Measurements from ENCODE around the gene NAT9. TPM values are rescaled to one million over a fixed set of nuclear protein-coding genes. Genes with fewer than 3 reads are reported as not detected.

The NAT9 gene
- total and polyA plus RNA-seq, 2 of the 4 experiments (the other 2 are of a cell fraction), result 48.9 to 62.0 TPM

GRCh38 chr17:74745548-74746177 lies 30.5 kb downstream of the NAT9 start:
- H2BK5ac ChIP-seq (ENCODE audit: low read depth, low read length, poor library complexity, severe bottlenecking), result no peak overlapping the region
- no peak for TF ChIP-seq NFE2L2 (IDR thresholded peaks at IDR 0.05; ENCODE audit: low read depth, low read length)
- TF ChIP-seq MXI1 (IDR thresholded peaks at IDR 0.05; ENCODE audit: borderline replicate concordance, low read depth, low read length), result no peak
- TF ChIP-seq USF2 (IDR thresholded peaks at IDR 0.05; ENCODE audit: low read depth, low read length), result no peak
- TF ChIP-seq FOS (IDR thresholded peaks at IDR 0.05; ENCODE audit: low read depth, low read length), result no peak
- H3K4ac ChIP-seq (ENCODE audit: low read depth, low read length), result no peak overlapping the region
- H4K5ac ChIP-seq (ENCODE audit: low read depth, low read length), result no peak overlapping the region
- peaks cover 3% of the 10 kb centered on the region; the same call in 1 of the 2 replicates for H3K9me1 ChIP-seq (ENCODE audit: insufficient read depth, low read length)
- H3K27ac ChIP-seq (ENCODE audit: insufficient read depth, low read length), result no peak overlapping the region
- peaks cover 1% of the 10 kb centered on the region; the same call in 1 of the 2 replicates for H4K20me1 ChIP-seq (ENCODE audit: insufficient read depth, low read length)
- H3K4me2 ChIP-seq (ENCODE audit: low read depth, low read length), result no peak overlapping the region
- H2BK20ac ChIP-seq (ENCODE audit: low read depth, low read length), result no peak overlapping the region
- no peaks in the 10 kb centered on the region for H3K9me3 ChIP-seq (ENCODE audit: control insufficient read depth, insufficient read depth, low read length)
- CTCF ChIA-PET, result interaction anchor here (0.8 to 1.9 kb wide), 8 partner anchors 10 to 128 kb away, joined by 3 to 5 read pairs (median 3); partner anchors contain the start of genes FDXR and NAT9
- no peaks in the 10 kb centered on the region for H3K36me3 ChIP-seq (ENCODE audit: control insufficient read depth, insufficient read depth, low read length)
- DNase-seq (no peak), ATAC-seq (ENCODE audit: low read depth) (no peak)
- H3K23ac ChIP-seq (ENCODE audit: low read depth, low read length), result no peak overlapping the region
- WGBS, 2 experiments (ENCODE audit: extremely low coverage in 2 of 2, insufficient read length in 1 of 2), result no CpG with 5 or more reads among the region's 8 CpGs
- no peak overlapping the region for H2AFZ ChIP-seq (replicated peaks; ENCODE audit: low read length, poor library complexity)
- no peak overlapping the region for H3K18ac ChIP-seq (ENCODE audit: low read depth, low read length)
- no peak overlapping the region for H2BK15ac ChIP-seq (ENCODE audit: low read depth, low read length)
- peaks cover 3 to 7% of the 10 kb centered on the region in 2 experiments; a peak in 1 of 4 replicates for H3K79me1 ChIP-seq (ENCODE audit: low read depth in 1 of 2, low read length in 2 of 2)
- peaks cover 11% of the 10 kb centered on the region; the same call in 1 of the 2 replicates for H3K4me1 ChIP-seq (ENCODE audit: control insufficient read depth, insufficient read depth, low read length)
- no TSS peak for BruUV-seq (replicated peaks)
- no peak overlapping the region for H3K56ac ChIP-seq (ENCODE audit: extremely low read depth, insufficient read depth, low read length)
- no peak overlapping the region for H3K14ac ChIP-seq (replicated peaks; ENCODE audit: low read depth, low read length)
- no peak overlapping the region for H4K91ac ChIP-seq (ENCODE audit: insufficient read depth, low read depth, low read length)
- H3K27me3 ChIP-seq (ENCODE audit: control insufficient read depth, insufficient read depth, low read length), result no peaks in the 10 kb centered on the region; the same call in 1 of the 2 replicates
- dilution Hi-C loops (cut with HindIII; ENCODE audit: low sequenced_read_pairs, unreplicated experiment) (no loop called here), in situ Hi-C loops (cut with MboI; ENCODE audit: low sequenced_read_pairs) (loop anchor here (10.0 kb wide), 1 partner anchor 209 kb away; no protein-coding TSS in a partner anchor), intact Hi-C loops (cut with micrococcal nuclease) (loop anchor here (5.0 kb wide), 1 partner anchor 97 kb away; no protein-coding TSS in a partner anchor)
- no peak overlapping the region for H2AK5ac ChIP-seq (ENCODE audit: low read depth, low read length)
- H2BK120ac ChIP-seq (ENCODE audit: low read depth, low read length), result no peak overlapping the region
- H2AK9ac ChIP-seq (replicated peaks; ENCODE audit: low read depth, low read length, poor library complexity), result peak overlapping the region; percentile 69
- H4K8ac ChIP-seq (ENCODE audit: low read depth in 2 of 2, low read length in 2 of 2), result no peak overlapping the region
- no peak overlapping the region for H3K4me3 ChIP-seq (ENCODE audit: insufficient read depth, low read depth, low read length)
- POLR2A ChIA-PET (ENCODE audit: unreplicated experiment), result interaction anchor here (0.6 kb wide), 1 partner anchor 13 kb away, joined by 4 read pairs; no protein-coding TSS in a partner anchor
- no peak overlapping the region for H3K9ac ChIP-seq (ENCODE audit: low read depth, low read length)

All from IMR-90 (cell line).